Lower leg skin (tissue), 4 donors: ENCODE data around the gene TMPRSS13. TPM values are rescaled to one million over a fixed set of nuclear protein-coding genes. Genes with fewer than 3 reads are reported as not detected.

Experiments
- DNase-seq, 2 donors: peaks; one replicate each; pipeline ENCODE4 v3.0.0-alpha.2; 2019; ENCODE audit warnings: low spot score in 2 of 2
- H3K4me3 ChIP-seq: fragments of 200-600 bp; sonication (generic); 2 replicates; pipeline ENCODE4 v1.5.1; 2017; ENCODE audit warnings: mild to moderate bottlenecking, low read depth; ENCODE audit not compliant: poor library complexity, severe bottlenecking
- CTCF ChIP-seq, 3 donors: fragments of 450-650 bp; IDR thresholded peaks; one replicate each; pipeline ENCODE4 v1.5.1; 2016; ENCODE audit warnings: antibody characterized with exemption in 3 of 3, mild to moderate bottlenecking in 3 of 3, moderate library complexity in 2 of 3
- POLR2A ChIP-seq, 2 donors: fragments of 450-650 bp; IDR thresholded peaks; one replicate each; pipeline ENCODE4 v1.6.1; 2016 to 2017; ENCODE audit warnings: antibody characterized with exemption in 2 of 2, mild to moderate bottlenecking in 1 of 2, moderate library complexity in 1 of 2
- WGBS, 2 donors: methylation state at CpG; one replicate each; pipeline ENCODE4 v1.1.5; 2018; 5-methylcytosine and 5-hydroxymethylcytosine counted together
- intact Hi-C: fragments of 100-400 bp; cut with DNase I; formaldehyde crosslinking; loops from one replicate; pipeline ENCODE4 v1.15.0; 2023; ENCODE audit warnings: low total_unique reads
- total RNA-seq, 4 donors: library from RNA; depleted of rRNA; stranded (reverse); fragments of >200 nt; gene quantifications; one replicate each; pipeline ENCODE4 v1.1.0, GENCODE V29; 2016

Gene TMPRSS13
- total RNA-seq, 4 donors from 2014 or later, result 100 to 171 (median 127) TPM

DNA sequence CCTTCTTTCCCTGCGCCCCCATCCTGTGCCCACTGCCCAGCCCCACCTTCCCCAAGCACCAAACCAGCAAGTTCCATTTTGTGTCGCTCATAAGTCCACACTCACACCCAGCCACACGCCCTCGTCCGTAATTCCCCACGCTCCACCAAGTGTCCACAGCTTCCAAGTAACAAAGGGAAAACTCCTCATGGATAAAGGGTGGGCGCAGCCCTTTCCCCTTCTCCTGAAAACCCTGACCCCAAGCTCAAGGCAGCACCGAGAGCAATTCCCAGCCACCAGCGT lies 53.2 kb downstream of the TMPRSS13 start:
- no peak for DNase-seq
- no peak overlapping the region for H3K4me3 ChIP-seq
- 0% methylated on average over 9 of the region's 9 CpGs for WGBS, 2 donors
- no peak for TF ChIP-seq CTCF (IDR thresholded peaks at IDR 0.05)
- intact Hi-C loops, result no loop called here

DNA sequence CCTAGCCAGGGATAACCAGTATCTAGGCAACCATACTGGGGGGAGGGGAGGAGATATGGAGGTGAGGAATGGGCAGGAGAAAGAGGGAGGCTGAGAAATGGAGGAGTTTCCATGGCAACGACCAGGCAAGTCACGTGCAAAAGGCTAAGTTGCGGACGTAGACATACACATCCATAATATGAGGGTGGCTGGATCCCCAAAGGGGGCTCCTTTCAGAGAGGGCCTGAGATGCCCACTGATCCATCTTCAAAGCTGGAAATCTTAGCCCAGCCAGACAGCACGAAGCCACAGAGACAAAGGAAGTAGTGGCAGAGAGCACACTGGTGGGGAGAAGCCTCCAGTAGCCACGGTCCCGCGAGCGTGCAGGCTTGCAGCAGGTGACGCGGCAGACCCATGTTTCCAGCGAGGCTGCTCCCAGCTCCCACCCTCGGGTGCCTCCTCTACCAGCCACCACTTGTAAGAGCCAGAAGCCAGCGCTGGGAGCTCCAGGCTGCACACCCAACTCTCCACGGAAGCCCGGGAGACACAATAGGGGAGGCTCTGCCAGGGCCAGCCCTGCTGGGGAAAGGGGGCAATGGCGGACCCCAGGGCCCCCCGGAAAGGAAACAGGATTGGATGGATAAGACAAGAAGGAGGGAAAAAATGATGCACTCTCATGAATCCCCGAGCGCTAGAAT lies 53.7 kb downstream of the TMPRSS13 start:
- intact Hi-C loops, result no loop called here
- no peak overlapping the region for H3K4me3 ChIP-seq
- TF ChIP-seq POLR2A (IDR thresholded peaks at IDR 0.05) (no peak), CTCF (IDR thresholded peaks at IDR 0.05) (no peak)
- peak in 1 of 2 donors; percentile 82 for DNase-seq
- 3 to 6% methylated on average over 19 to 20 of the region's 20 CpGs for WGBS, 2 donors

GRCh38 chr11:117874910-117875381 lies 54.3 kb downstream of the TMPRSS13 start:
- WGBS, 2 donors, result 95 to 97% methylated on average over 4 of the region's 4 CpGs
- H3K4me3 ChIP-seq, result no peak overlapping the region
- peak in 1 of 2 donors; percentile 45 for DNase-seq
- no peak for TF ChIP-seq POLR2A (IDR thresholded peaks at IDR 0.05)
- no peak for TF ChIP-seq CTCF (IDR thresholded peaks at IDR 0.05)
- intact Hi-C loops, result no loop called here

DNA sequence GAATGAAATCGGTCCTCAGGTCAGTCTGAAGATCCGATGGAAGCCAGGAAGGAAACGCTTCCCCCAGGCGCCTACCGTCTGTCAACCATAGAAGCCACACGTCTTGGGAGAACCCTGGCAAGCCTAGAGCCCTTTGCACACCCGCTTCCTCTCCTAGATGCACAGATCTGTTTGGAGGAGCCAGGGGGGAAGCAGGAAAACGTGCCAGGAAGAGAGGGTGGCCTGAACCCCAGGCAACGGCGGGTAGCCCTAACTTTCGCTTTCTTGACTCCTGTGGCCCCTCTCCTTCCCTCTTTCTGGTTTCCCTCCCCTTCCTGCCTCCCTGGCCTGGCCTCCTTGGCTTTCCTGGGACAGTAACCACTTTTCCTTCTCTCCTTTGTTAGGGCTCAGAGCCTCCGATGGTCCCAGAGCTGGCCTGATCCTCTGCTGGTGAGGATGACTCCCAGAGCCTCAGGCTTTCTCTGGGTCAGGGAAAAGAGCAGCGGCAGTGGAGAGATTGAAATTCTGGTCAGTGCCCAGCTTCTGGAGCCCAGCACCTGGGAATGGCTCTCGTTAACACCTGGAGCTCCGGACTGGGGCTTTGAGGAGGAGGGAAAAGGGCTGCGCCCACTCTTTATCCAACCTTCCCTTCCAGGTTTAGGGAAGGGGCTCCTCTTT lies 54.8 kb downstream of the TMPRSS13 start:
- TF ChIP-seq CTCF (IDR thresholded peaks at IDR 0.05) (no peak), POLR2A (IDR thresholded peaks at IDR 0.05) (no peak)
- WGBS, 2 donors, result 52 to 63% methylated on average over 16 of the region's 16 CpGs
- intact Hi-C loops, result no loop called here
- H3K4me3 ChIP-seq, result no peak overlapping the region
- DNase-seq, result peak in 1 of 2 donors; percentile 76

DNA sequence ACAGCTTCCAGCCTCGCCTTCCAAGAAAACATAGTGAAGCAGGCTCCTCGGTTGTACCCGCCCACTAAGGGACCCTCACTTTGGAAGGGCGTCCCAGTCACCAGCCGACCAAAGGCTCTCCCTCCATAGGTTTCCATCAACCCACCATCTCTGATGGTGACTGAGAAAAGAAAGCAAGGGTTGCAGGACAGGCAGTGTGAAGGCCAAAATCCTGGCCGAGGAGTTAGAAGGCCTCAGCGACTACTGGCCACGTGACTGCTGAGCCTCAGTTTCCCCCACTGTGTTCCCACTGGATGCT lies 55.4 kb downstream of the TMPRSS13 start:
- intact Hi-C loops, result no loop called here
- TF ChIP-seq CTCF (IDR thresholded peaks at IDR 0.05), result no peak
- TF ChIP-seq POLR2A (IDR thresholded peaks at IDR 0.05), result no peak
- H3K4me3 ChIP-seq, result no peak overlapping the region
- DNase-seq, result peak in 1 of 2 donors; percentile 58
- 77 to 88% methylated on average over 8 of the region's 8 CpGs for WGBS, 2 donors
